Endothelial cell of umbilical vein (primary cell): ENCODE measurements around the gene ATAD2B.

Source experiments
- CTCF ChIP-seq, 2 donors: IDR thresholded peaks; 1 replicate in 1 of 2; 2 replicates in 1 of 2; pipeline ENCODE4 v1.5.1; 2011; ENCODE audit warnings: low read length in 2 of 2, mild to moderate bottlenecking in 2 of 2, moderate library complexity in 2 of 2, control low read depth in 1 of 2, inconsistent platforms in 1 of 2, low read depth in 1 of 2; ENCODE audit not compliant: insufficient read depth in 1 of 2; ENCODE audit errors: extremely low read depth in 1 of 2
- GATA2 ChIP-seq: IDR thresholded peaks from 2 replicates; pipeline ENCODE4 v1.7.0; 2011; ENCODE audit warnings: low read depth, mild to moderate bottlenecking, moderate library complexity, mixed read lengths, low read length; ENCODE audit not compliant: insufficient read length, insufficient read depth
- POLR2A ChIP-seq: IDR thresholded peaks from 2 replicates; pipeline ENCODE4 v1.6.1; 2012; ENCODE audit warnings: low read depth, mild to moderate bottlenecking, control low read depth, low read length
- POLR2AphosphoS5 ChIP-seq: IDR thresholded peaks from 2 replicates; pipeline ENCODE4 v1.6.1; 2012; ENCODE audit warnings: low read depth, mild to moderate bottlenecking, control low read depth, low read length, moderate library complexity; ENCODE audit not compliant: insufficient read depth

DNA sequence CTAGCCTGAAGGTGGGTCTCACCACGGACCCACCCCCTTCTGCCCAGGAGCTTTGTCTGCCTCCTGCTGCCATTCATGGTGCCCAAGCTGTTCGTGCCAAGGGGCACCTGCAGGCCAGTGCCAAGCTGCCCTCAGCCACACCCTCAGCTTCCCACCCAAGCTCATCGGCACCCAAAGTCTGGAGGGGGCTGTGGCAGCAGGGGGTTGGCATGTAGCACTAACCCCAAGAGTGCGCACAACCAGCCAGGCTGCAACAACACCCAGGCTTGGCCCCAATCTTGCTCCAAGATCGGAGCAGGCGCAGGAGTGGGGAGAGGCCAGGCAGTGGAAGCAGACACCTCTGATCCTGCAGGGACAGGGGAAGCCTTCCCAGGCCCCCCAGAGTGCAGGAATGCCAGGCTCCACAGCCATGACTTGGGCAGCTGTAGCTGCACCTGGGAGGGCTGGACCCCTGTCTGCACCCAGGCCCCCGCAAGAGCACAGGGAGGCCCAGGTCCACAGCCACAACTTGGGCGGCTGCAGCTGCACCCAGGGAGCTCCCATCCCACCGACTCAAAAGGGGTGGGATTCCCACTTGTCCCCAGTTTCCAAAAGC is 89.9 kb downstream of the ATAD2B start:
- no peak for TF ChIP-seq CTCF (IDR thresholded peaks at IDR 0.05; ENCODE audit: extremely low read depth in 1 of 2, insufficient read depth in 1 of 2, low read depth in 1 of 2, low read length in 2 of 2)
- TF ChIP-seq GATA2 = no peak
- TF ChIP-seq POLR2A = no peak
- no peak for TF ChIP-seq POLR2AphosphoS5
